Omental fat pad (tissue), 4 donors: Measurements from ENCODE around the gene CPEB4. TPM values are rescaled to one million over a fixed set of nuclear protein-coding genes. Genes with fewer than 3 reads are reported as not detected.

ENCODE experiments used
- ATAC-seq: fragments of 150-250 bp; one replicate; pipeline ENCODE4 v1.9.1; 2016; ENCODE audit warnings: mild to moderate bottlenecking, moderate library complexity; ENCODE audit not compliant: low FRiP score
- DNase-seq: peaks from one replicate; pipeline ENCODE4 v3.0.0-alpha.2; 2019; ENCODE audit warnings: low spot score
- total RNA-seq, 4 donors: library from RNA; depleted of rRNA; stranded (reverse); fragments of >200 nt; gene quantifications; one replicate each; pipeline ENCODE4 v1.1.0, GENCODE V29; 2016
- TF ChIP-seq, protein P1 (sequence below), 3 donors: fragments of 450-650 bp; IDR thresholded peaks; one replicate each; pipeline ENCODE4 v1.5.1; 2016 to 2017; ENCODE audit warnings: antibody characterized with exemption in 3 of 3, mild to moderate bottlenecking in 3 of 3, moderate library complexity in 2 of 3

CPEB4 gene
- total RNA-seq, 4 donors from 2014 or later: 43.2 to 71.4 (median 58.1) TPM

- DNase-seq: no peak
- ATAC-seq: no peak
- TF ChIP-seq, protein P1, sequence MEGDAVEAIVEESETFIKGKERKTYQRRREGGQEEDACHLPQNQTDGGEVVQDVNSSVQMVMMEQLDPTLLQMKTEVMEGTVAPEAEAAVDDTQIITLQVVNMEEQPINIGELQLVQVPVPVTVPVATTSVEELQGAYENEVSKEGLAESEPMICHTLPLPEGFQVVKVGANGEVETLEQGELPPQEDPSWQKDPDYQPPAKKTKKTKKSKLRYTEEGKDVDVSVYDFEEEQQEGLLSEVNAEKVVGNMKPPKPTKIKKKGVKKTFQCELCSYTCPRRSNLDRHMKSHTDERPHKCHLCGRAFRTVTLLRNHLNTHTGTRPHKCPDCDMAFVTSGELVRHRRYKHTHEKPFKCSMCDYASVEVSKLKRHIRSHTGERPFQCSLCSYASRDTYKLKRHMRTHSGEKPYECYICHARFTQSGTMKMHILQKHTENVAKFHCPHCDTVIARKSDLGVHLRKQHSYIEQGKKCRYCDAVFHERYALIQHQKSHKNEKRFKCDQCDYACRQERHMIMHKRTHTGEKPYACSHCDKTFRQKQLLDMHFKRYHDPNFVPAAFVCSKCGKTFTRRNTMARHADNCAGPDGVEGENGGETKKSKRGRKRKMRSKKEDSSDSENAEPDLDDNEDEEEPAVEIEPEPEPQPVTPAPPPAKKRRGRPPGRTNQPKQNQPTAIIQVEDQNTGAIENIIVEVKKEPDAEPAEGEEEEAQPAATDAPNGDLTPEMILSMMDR (IDR thresholded peaks at IDR 0.05): no peak
These were observed 28.6 kb upstream of the CPEB4 start for GRCh38 chr5:173859408-173860159.

GRCh38 chr5:173862047-173862477 lies 26.1 kb upstream of the CPEB4 start:
- ATAC-seq: no peak
- DNase-seq: no peak
- TF ChIP-seq, protein P1 (IDR thresholded peaks at IDR 0.05): no peak

- ATAC-seq (no peak), DNase-seq (no peak)
- TF ChIP-seq, protein P1 (IDR thresholded peaks at IDR 0.05): no peak
These were observed 24.8 kb upstream of the CPEB4 start for GRCh38 chr5:173863359-173863758.

- TF ChIP-seq, protein P1 (IDR thresholded peaks at IDR 0.05): no peak
- no peak for ATAC-seq
- DNase-seq: no peak
These were observed 23.8 kb upstream of the CPEB4 start for GRCh38 chr5:173864126-173865050.

GRCh38 chr5:173866243-173866857 lies 21.8 kb upstream of the CPEB4 start:
- TF ChIP-seq, protein P1 (IDR thresholded peaks at IDR 0.05): no peak
- ATAC-seq (no peak), DNase-seq (no peak)

- TF ChIP-seq, protein P1 (IDR thresholded peaks at IDR 0.05): no peak
- ATAC-seq (no peak), DNase-seq (no peak)
These were observed 21.1 kb upstream of the CPEB4 start for GRCh38 chr5:173866858-173867679.
